H1 (cell line): Measurements from ENCODE around the gene PARD3.

Experiments
- CTCF ChIP-seq, 3 experiments: IDR thresholded peaks; 1 replicate in 2 of 3; 2 replicates in 1 of 3; pipeline versions ENCODE4 v1.5.1 to v1.6.1; 2011; ENCODE audit warnings: low read length in 3 of 3, mild to moderate bottlenecking in 3 of 3, inconsistent platforms in 2 of 3, low read depth in 1 of 3, moderate library complexity in 1 of 3; ENCODE audit not compliant: insufficient read depth in 1 of 3; ENCODE audit errors: control extremely low read depth in 1 of 3
- EZH2 ChIP-seq: fragments of 200-600 bp; sonication (generic); IDR thresholded peaks from 2 replicates; pipeline ENCODE4 v1.7.1; 2012; ENCODE audit warnings: low read depth, mild to moderate bottlenecking, moderate library complexity, low read length, inconsistent platforms; ENCODE audit not compliant: severe bottlenecking
- GABPA ChIP-seq: IDR thresholded peaks from 2 replicates; pipeline ENCODE4 v1.6.1; 2011; ENCODE audit warnings: mild to moderate bottlenecking, low read length, moderate library complexity, borderline replicate concordance; ENCODE audit not compliant: insufficient read depth
- GTF2F1 ChIP-seq: IDR thresholded peaks from 2 replicates; pipeline ENCODE4 v1.6.1; 2012; ENCODE audit warnings: low read depth, low read length, improper control_type of control experiment, borderline replicate concordance
- MAX ChIP-seq: IDR thresholded peaks from 2 replicates; pipeline ENCODE4 v1.6.1; 2012; ENCODE audit warnings: inconsistent platforms
- POLR2A ChIP-seq, 2 experiments: IDR thresholded peaks; 1 replicate in 1 of 2; 2 replicates in 1 of 2; pipeline ENCODE4 v1.6.1; 2011; ENCODE audit warnings: low read depth in 2 of 2, low read length in 2 of 2, mild to moderate bottlenecking in 2 of 2; ENCODE audit errors: control extremely low read depth in 1 of 2
- POU5F1 ChIP-seq: IDR thresholded peaks from 2 replicates; pipeline ENCODE4 v1.6.1; 2011; ENCODE audit warnings: low read depth, mild to moderate bottlenecking, low read length, moderate library complexity
- RAD21 ChIP-seq, 2 experiments: IDR thresholded peaks in 1 of 2; conservative IDR thresholded peaks in 1 of 2; 2 replicates each; pipeline ENCODE4 v1.6.1; 2011; ENCODE audit warnings: low read depth in 2 of 2, low read length in 2 of 2, improper control_type of control experiment in 1 of 2, inconsistent platforms in 1 of 2, mild to moderate bottlenecking in 1 of 2, moderate library complexity in 1 of 2
- TEAD4 ChIP-seq: IDR thresholded peaks from 2 replicates; pipeline ENCODE4 v1.6.1; 2012; ENCODE audit warnings: low read depth, low read length, inconsistent platforms, mixed read lengths

- TF ChIP-seq CTCF (IDR thresholded peaks at IDR 0.05; ENCODE audit: control extremely low read depth in 1 of 3, insufficient read depth in 1 of 3, low read depth in 1 of 3, low read length in 3 of 3) (no peak), POU5F1 (no peak), GTF2F1 (no peak), TEAD4 (no peak), POLR2A (IDR thresholded peaks at IDR 0.05; ENCODE audit: control extremely low read depth in 1 of 2, low read depth in 2 of 2, low read length in 2 of 2) (no peak), EZH2 (no peak), RAD21 (IDR thresholded peaks at IDR 0.05 in 1 of 2, conservative IDR thresholded peaks at IDR 0.05 in 1 of 2; ENCODE audit: low read depth in 2 of 2, low read length in 2 of 2) (no peak), MAX (no peak), GABPA (no peak)
These were observed 97.7 kb downstream of the PARD3 start for GRCh38 chr10:34717429-34717828.
